H1 (cell line): Measurements from ENCODE around the gene STARD13. TPM values are rescaled to one million over a fixed set of nuclear protein-coding genes. Genes with fewer than 3 reads are reported as not detected.

Source experiments
- CTCF ChIA-PET: fragments of 300-600 bp; sonication (Branson Sonifier 250); formaldehyde crosslinking; loops from one replicate; lab custom pipeline; 2021; ENCODE audit not compliant: partially characterized antibody; lab: Charles Lee
- POLR2A ChIA-PET: fragments of 300-600 bp; sonication (Branson Sonifier 250); formaldehyde crosslinking; loops from one replicate; lab custom pipeline; 2021; ENCODE audit warnings: inconsistent platforms; ENCODE audit not compliant: partially characterized antibody; lab: Charles Lee
- DNase-seq, 2 experiments: peaks; one replicate each; pipeline versions ENCODE4 v3.0.0 to v3.0.0-alpha.2; 2010 to 2022; ENCODE audit warnings: low spot score in 2 of 2, low read depth in 1 of 2, mixed read lengths in 1 of 2
- FAIRE-seq: peaks from 2 replicates; lab custom pipeline; 2011; peaks lifted over from hg19 to GRCh38; lab: Jason Lieb, UNC
- H2AFZ ChIP-seq: 2 replicates; pipeline ENCODE4 v1.8.1; 2012; ENCODE audit warnings: low read length, inconsistent platforms
- H2AK5ac ChIP-seq: 2 replicates; pipeline ENCODE4 v1.6.1; 2013; ENCODE audit warnings: low read depth, low read length
- H2BK120ac ChIP-seq: replicated peaks from 2 replicates; pipeline ENCODE3; 2013; ENCODE audit warnings: low read depth, low read length, inconsistent platforms
- H2BK12ac ChIP-seq: 2 replicates; pipeline ENCODE4 v1.6.1; 2013; ENCODE audit warnings: low read depth, low read length
- H2BK15ac ChIP-seq: 2 replicates; pipeline ENCODE4 v1.6.1; 2013; ENCODE audit warnings: low read length
- H2BK20ac ChIP-seq: 2 replicates; pipeline ENCODE4 v1.6.1; 2013; ENCODE audit warnings: low read length
- H2BK5ac ChIP-seq: 2 replicates; pipeline ENCODE4 v1.6.1; 2013; ENCODE audit warnings: low read depth, low read length
- H3K14ac ChIP-seq: 2 replicates; pipeline ENCODE4 v1.6.1; 2013; ENCODE audit warnings: inconsistent platforms; ENCODE audit not compliant: insufficient read length
- H3K18ac ChIP-seq: 2 replicates; pipeline ENCODE4 v1.6.1; 2013; ENCODE audit warnings: low read length; ENCODE audit errors: extremely low read depth
- H3K23ac ChIP-seq: 2 replicates; pipeline ENCODE4 v1.6.1; 2013; ENCODE audit warnings: inconsistent platforms; ENCODE audit not compliant: insufficient read length
- H3K23me2 ChIP-seq: 2 replicates; pipeline ENCODE4 v1.6.1; 2013; ENCODE audit warnings: low read depth, low read length
- H3K27ac ChIP-seq: 2 replicates; pipeline ENCODE4 v1.6.1; 2011; ENCODE audit warnings: low read depth, low read length, inconsistent platforms
- H3K27me3 ChIP-seq, 4 experiments: replicated peaks in 1 of 4; 1 replicate in 1 of 4; 2 replicates in 3 of 4; pipeline versions ENCODE4 v1.6.1 to v1.8.1; 2011 to 2013; ENCODE audit warnings: low read length in 3 of 4, mild to moderate bottlenecking in 3 of 4, inconsistent platforms in 2 of 4, mixed read lengths in 2 of 4, moderate library complexity in 1 of 4; ENCODE audit not compliant: control insufficient read depth in 3 of 4, insufficient read depth in 3 of 4; ENCODE audit errors: extremely low read depth in 1 of 4
- H3K36me3 ChIP-seq, 4 experiments: 2 replicates each; pipeline versions ENCODE4 v1.6.1 to v1.8.1; 2011 to 2013; ENCODE audit warnings: mild to moderate bottlenecking in 4 of 4, low read length in 3 of 4, moderate library complexity in 2 of 4, control low read depth in 1 of 4, inconsistent platforms in 1 of 4; ENCODE audit not compliant: insufficient read depth in 4 of 4, control insufficient read depth in 2 of 4
- H3K4ac ChIP-seq: replicated peaks from 2 replicates; pipeline ENCODE3; 2013; ENCODE audit warnings: low read length, low read depth, mixed read lengths, inconsistent platforms; ENCODE audit not compliant: insufficient read length
- H3K4me1 ChIP-seq, 4 experiments: replicated peaks in 1 of 4; 1 replicate in 1 of 4; 2 replicates in 3 of 4; pipeline versions ENCODE4 v1.6.1 to v1.8.1; 2011 to 2013; ENCODE audit warnings: low read length in 3 of 4, inconsistent platforms in 2 of 4, mixed read lengths in 1 of 4; ENCODE audit not compliant: insufficient read depth in 4 of 4, control insufficient read depth in 3 of 4
- H3K4me2 ChIP-seq, 2 experiments: 2 replicates each; pipeline versions ENCODE4 v1.6.1 to v1.8.1; 2011 to 2013; ENCODE audit warnings: low read depth in 2 of 2, low read length in 2 of 2, control low read depth in 1 of 2, inconsistent platforms in 1 of 2, mild to moderate bottlenecking in 1 of 2; ENCODE audit not compliant: insufficient read depth in 1 of 2
- H3K4me3 ChIP-seq, 4 experiments: fragments of 200-600, 300-600 bp in 1 of 4; sonication (generic), shearing (Covaris generic), sonication (Bioruptor Twin) in 1 of 4; 2 replicates each; pipeline versions ENCODE4 v1.5.1 to v1.8.1; 2011 to 2016; ENCODE audit warnings: low read length in 4 of 4, low read depth in 3 of 4, control low read depth in 2 of 4, inconsistent platforms in 2 of 4, mild to moderate bottlenecking in 2 of 4, mixed read lengths in 1 of 4, moderate library complexity in 1 of 4; ENCODE audit not compliant: insufficient read depth in 2 of 4; ENCODE audit errors: extremely low read depth in 1 of 4
- H3K56ac ChIP-seq: replicated peaks from 2 replicates; pipeline ENCODE3; 2013; ENCODE audit warnings: low read depth, mild to moderate bottlenecking, mixed read lengths, low read length, inconsistent platforms; ENCODE audit not compliant: insufficient read length
- H3K79me1 ChIP-seq: 2 replicates; pipeline ENCODE4 v1.6.1; 2013; ENCODE audit warnings: low read depth, low read length, control low read depth
- H3K79me2 ChIP-seq, 2 experiments: 2 replicates each; pipeline versions ENCODE4 v1.6.1 to v1.8.1; 2012 to 2013; ENCODE audit warnings: low read length in 2 of 2, mild to moderate bottlenecking in 2 of 2, inconsistent platforms in 1 of 2; ENCODE audit not compliant: insufficient read depth in 2 of 2, control insufficient read depth in 1 of 2
- H3K9ac ChIP-seq, 4 experiments: replicated peaks in 1 of 4; 1 replicate in 1 of 4; 2 replicates in 3 of 4; pipeline versions ENCODE4 v1.6.1 to v1.8.1; 2011 to 2013; ENCODE audit warnings: low read depth in 3 of 4, low read length in 3 of 4, control low read depth in 2 of 4, mild to moderate bottlenecking in 2 of 4, moderate library complexity in 2 of 4, inconsistent platforms in 1 of 4; ENCODE audit errors: extremely low read depth in 1 of 4
- H3K9me3 ChIP-seq, 2 experiments: 2 replicates each; pipeline versions ENCODE4 v1.6.1 to v1.8.1; 2012 to 2013; ENCODE audit warnings: mild to moderate bottlenecking in 2 of 2, moderate library complexity in 2 of 2, control low read depth in 1 of 2, inconsistent platforms in 1 of 2, low read depth in 1 of 2, low read length in 1 of 2, mixed read lengths in 1 of 2; ENCODE audit not compliant: insufficient read depth in 2 of 2
- H4K20me1 ChIP-seq, 2 experiments: replicated peaks in 1 of 2; 2 replicates each; pipeline versions ENCODE3 to v1.8.1; 2011 to 2013; ENCODE audit warnings: inconsistent platforms in 2 of 2, low read length in 2 of 2, mild to moderate bottlenecking in 1 of 2; ENCODE audit not compliant: insufficient read depth in 2 of 2, control insufficient read depth in 1 of 2
- H4K5ac ChIP-seq: 2 replicates; pipeline ENCODE4 v1.6.1; 2013; ENCODE audit warnings: low read length, low read depth, mixed read lengths, inconsistent platforms; ENCODE audit not compliant: insufficient read length
- H4K8ac ChIP-seq: 2 replicates; pipeline ENCODE4 v1.8.0; 2013; ENCODE audit warnings: mild to moderate bottlenecking, moderate library complexity, low read length, inconsistent platforms; ENCODE audit not compliant: insufficient read depth; ENCODE audit errors: extremely low read depth
- H4K91ac ChIP-seq: replicated peaks from 2 replicates; pipeline ENCODE3; 2013; ENCODE audit warnings: low read length, mixed read lengths, inconsistent platforms; ENCODE audit not compliant: insufficient read length
- RBBP5 ChIP-seq: IDR thresholded peaks from 2 replicates; pipeline ENCODE4 v1.7.1; 2012; ENCODE audit warnings: low read depth, mild to moderate bottlenecking, inconsistent platforms, low read length, moderate library complexity, borderline replicate concordance
- WGBS, 2 experiments: shearing (Covaris generic) in 1 of 2; methylation state at CpG; one replicate each; pipeline versions ENCODE4 v1.1.6 to v1.1.7; 2013 to 2015; ENCODE audit warnings: low lambda C conversion rate in 2 of 2, mixed read lengths in 2 of 2, inconsistent platforms in 1 of 2, low coverage in 1 of 2, missing lambda C conversion rate in 1 of 2; ENCODE audit not compliant: insufficient replicate concordance in 2 of 2, insufficient coverage in 1 of 2, insufficient read length in 1 of 2; ENCODE audit errors: extremely low coverage in 1 of 2, missing lambda C conversion rate in 1 of 2; 5-methylcytosine and 5-hydroxymethylcytosine counted together
- polyA plus RNA-seq, 7 experiments: library from polyadenylated mRNA; depleted of rRNA in 3 of 7; stranded (reverse) in 5 of 7; unstranded in 2 of 7; fragments of >200 nt in 5 of 7; fragments of 200-250 nt in 2 of 7; gene quantifications; 1 replicate in 5 of 7; 2 replicates in 1 of 7; 4 replicates in 1 of 7; pipeline versions ENCODE4 v1.2.1 to v1.2.3, GENCODE V29; 2011 to 2013; ENCODE audit warnings: missing spikeins in 2 of 7, mixed read lengths in 2 of 7
- total RNA-seq: library from RNA; stranded (reverse); fragmentation: NEBNext Ultra II Directional; extraction: Animal tissue kit (Norgen Biotek cat#: 25700); gene quantifications from 2 replicates; pipeline ENCODE4 v1.2.1, GENCODE V29; 2021

The STARD13 gene
- total and polyA plus RNA-seq, 2 of the 8 experiments (the other 6 are each of a cell fraction or from before 2014, with no cell fraction given), result 0.82 to 2.9 TPM

DNA sequence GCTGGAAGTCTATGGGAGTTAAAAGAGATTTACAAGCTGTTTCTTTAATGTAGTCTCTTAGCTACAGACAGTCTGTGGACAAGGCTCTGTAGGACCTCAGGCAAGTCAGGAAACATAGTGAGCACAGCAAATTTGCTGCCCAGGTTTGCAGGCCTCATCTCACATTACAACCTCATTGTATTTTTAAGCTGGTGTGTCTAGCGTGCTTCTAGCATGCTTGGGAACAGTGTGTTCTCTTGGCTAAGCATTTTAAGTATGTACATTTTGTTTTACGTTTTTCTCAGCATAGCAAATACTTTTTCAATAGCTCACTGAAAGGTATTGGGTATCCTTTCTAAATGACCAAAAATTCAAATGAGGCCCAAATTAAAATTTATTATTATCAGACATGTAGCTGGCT is 113.2 kb downstream of the STARD13 start:
- H3K23me2 ChIP-seq, result no peaks in the 10 kb centered on the region
- no peak overlapping the region for H3K23ac ChIP-seq
- no peak overlapping the region for H2AK5ac ChIP-seq
- H2BK20ac ChIP-seq, result no peak overlapping the region
- H3K14ac ChIP-seq, result no peak overlapping the region
- no peaks in the 10 kb centered on the region for H3K9me3 ChIP-seq
- H2AFZ ChIP-seq, result no peak overlapping the region
- H2BK15ac ChIP-seq, result no peak overlapping the region
- H3K27ac ChIP-seq, result no peak overlapping the region
- FAIRE-seq (no peak), DNase-seq (no peak)
- H3K4ac ChIP-seq, result no peak overlapping the region
- CTCF ChIA-PET, result no interaction called here
- H4K5ac ChIP-seq, result no peak overlapping the region
- POLR2A ChIA-PET, result no interaction called here
- no peak overlapping the region for H3K4me3 ChIP-seq
- H3K18ac ChIP-seq, result no peak overlapping the region
- no peak for TF ChIP-seq RBBP5
- no peak overlapping the region for H3K56ac ChIP-seq
- H3K36me3 ChIP-seq, result no peaks in the 10 kb centered on the region
- no peaks in the 10 kb centered on the region for H3K4me1 ChIP-seq
- peaks cover 2 to 7% (median 3%) of the 10 kb centered on the region in 4 experiments; a peak in 6 of 7 replicates for H3K27me3 ChIP-seq
- no peak overlapping the region for H2BK120ac ChIP-seq
- no peaks in the 10 kb centered on the region for H3K79me2 ChIP-seq
- no peaks in the 10 kb centered on the region for H3K79me1 ChIP-seq
- no peak overlapping the region for H4K91ac ChIP-seq
- H2BK12ac ChIP-seq, result no peak overlapping the region
- no peak overlapping the region for H2BK5ac ChIP-seq
- H4K8ac ChIP-seq, result no peak overlapping the region
- no peak overlapping the region for H3K9ac ChIP-seq
- H3K4me2 ChIP-seq, result no peak overlapping the region
- 92% methylated on average over 2 of the region's 2 CpGs; no CpG with 5 or more reads in 1 of the 2 experiments for WGBS, 2 experiments
- no peaks in the 10 kb centered on the region for H4K20me1 ChIP-seq
